Measurements from ENCODE around the gene CELSR1.

CELSR1 gene

GRCh38 chr22:46350121-46350520 lies 187.3 kb downstream of the CELSR1 start:
- Histone ChIP-seq H3K27ac (ENCODE audit: low read depth, low read length) (no peak overlapping the region), H3K9me2 (replicated peaks; ENCODE audit: control insufficient read depth, low read length) (no peaks in the 10 kb centered on the region), H3K36me3 (ENCODE audit: control insufficient read depth, low read length) (peaks cover 94% of the 10 kb centered on the region), H4K20me1 (ENCODE audit: control insufficient read depth, insufficient read depth, low read depth, low read length) (0 out of 2 replicates have a peak, but pooled peaks cover 4% of the 10 kb centered on the region), H3K79me2 (ENCODE audit: control insufficient read depth, low read length) (no peaks in the 10 kb centered on the region), H3K9me3 (ENCODE audit: control insufficient read depth, insufficient read depth, low read length) (no peaks in the 10 kb centered on the region), H3K4me2 (ENCODE audit: low read length) (no peak overlapping the region), H3K27me3 (ENCODE audit: control insufficient read depth, low read length) (no peaks in the 10 kb centered on the region), H3K4me1 (ENCODE audit: control insufficient read depth, low read length) (no peaks in the 10 kb centered on the region), H3K4me3 (ENCODE audit: low read length) (no peak overlapping the region), H3F3A (ENCODE audit: control insufficient read depth, insufficient read depth) (no peaks in the 10 kb centered on the region)
- no peak for TF ChIP-seq CTCF (IDR thresholded peaks at IDR 0.05; ENCODE audit: low read depth, low read length, poor library complexity, severe bottlenecking)

- Histone ChIP-seq H3K79me2 (ENCODE audit: control insufficient read depth, low read length) (no peaks in the 10 kb centered on the region), H3K4me1 (ENCODE audit: control insufficient read depth, low read length) (no peaks in the 10 kb centered on the region), H3K27me3 (ENCODE audit: control insufficient read depth, low read length) (no peaks in the 10 kb centered on the region), H3K36me3 (ENCODE audit: control insufficient read depth, low read length) (peaks cover 93% of the 10 kb centered on the region), H3F3A (ENCODE audit: control insufficient read depth, insufficient read depth) (no peaks in the 10 kb centered on the region), H3K27ac (ENCODE audit: low read depth, low read length) (no peak overlapping the region), H3K4me2 (ENCODE audit: low read length) (no peak overlapping the region), H3K9me3 (ENCODE audit: control insufficient read depth, insufficient read depth, low read length) (no peaks in the 10 kb centered on the region), H4K20me1 (ENCODE audit: control insufficient read depth, insufficient read depth, low read depth, low read length) (0 out of 2 replicates have a peak, but pooled peaks cover 4% of the 10 kb centered on the region), H3K9me2 (replicated peaks; ENCODE audit: control insufficient read depth, low read length) (no peaks in the 10 kb centered on the region), H3K4me3 (ENCODE audit: low read length) (no peak overlapping the region)
- no peak for TF ChIP-seq EZH2phosphoT487 (IDR thresholded peaks at IDR 0.05; ENCODE audit: borderline replicate concordance, low read length)
Observed at GRCh38 chr22:46349681-46350080, 187.7 kb downstream of the CELSR1 start.

GRCh38 chr22:46349238-46349637 lies 188.2 kb downstream of the CELSR1 start:
- Histone ChIP-seq H3K79me2 (ENCODE audit: control insufficient read depth, low read length) (0 out of 2 replicates have a peak, but pooled peaks cover 3% of the 10 kb centered on the region), H3K27ac (ENCODE audit: low read depth, low read length) (no peak overlapping the region), H3K4me2 (ENCODE audit: low read length) (no peak overlapping the region), H3K36me3 (ENCODE audit: control insufficient read depth, low read length) (peaks cover 93% of the 10 kb centered on the region), H3K9me2 (replicated peaks; ENCODE audit: control insufficient read depth, low read length) (no peaks in the 10 kb centered on the region), H3K4me3 (ENCODE audit: low read length) (no peak overlapping the region), H4K20me1 (ENCODE audit: control insufficient read depth, insufficient read depth, low read depth, low read length) (0 out of 2 replicates have a peak, but pooled peaks cover 4% of the 10 kb centered on the region), H3K9me3 (ENCODE audit: control insufficient read depth, insufficient read depth, low read length) (no peaks in the 10 kb centered on the region), H3K4me1 (ENCODE audit: control insufficient read depth, low read length) (no peaks in the 10 kb centered on the region), H3F3A (ENCODE audit: control insufficient read depth, insufficient read depth) (no peaks in the 10 kb centered on the region), H3K27me3 (ENCODE audit: control insufficient read depth, low read length) (no peaks in the 10 kb centered on the region)
- no peak for TF ChIP-seq EZH2phosphoT487 (IDR thresholded peaks at IDR 0.05; ENCODE audit: borderline replicate concordance, low read length)
- no peak for TF ChIP-seq CTCF (IDR thresholded peaks at IDR 0.05; ENCODE audit: low read depth, low read length, poor library complexity, severe bottlenecking)

- H3F3A ChIP-seq (ENCODE audit: control insufficient read depth, insufficient read depth) = no peaks in the 10 kb centered on the region
- H3K9me2 ChIP-seq (replicated peaks; ENCODE audit: control insufficient read depth, low read length) = no peaks in the 10 kb centered on the region
- no peak overlapping the region for H3K4me3 ChIP-seq (ENCODE audit: low read length)
- 0 out of 2 replicates have a peak, but pooled peaks cover 4% of the 10 kb centered on the region for H4K20me1 ChIP-seq (ENCODE audit: control insufficient read depth, insufficient read depth, low read depth, low read length)
- no peaks in the 10 kb centered on the region for H3K4me1 ChIP-seq (ENCODE audit: control insufficient read depth, low read length)
- no peak overlapping the region for H3K4me2 ChIP-seq (ENCODE audit: low read length)
- no peaks in the 10 kb centered on the region for H3K27me3 ChIP-seq (ENCODE audit: control insufficient read depth, low read length)
- H3K27ac ChIP-seq (ENCODE audit: low read depth, low read length) = no peak overlapping the region
- TF ChIP-seq EZH2phosphoT487 (IDR thresholded peaks at IDR 0.05; ENCODE audit: borderline replicate concordance, low read length) (no peak), CTCF (IDR thresholded peaks at IDR 0.05; ENCODE audit: low read depth, low read length, poor library complexity, severe bottlenecking) (no peak)
- 0 out of 2 replicates have a peak, but pooled peaks cover 3% of the 10 kb centered on the region for H3K79me2 ChIP-seq (ENCODE audit: control insufficient read depth, low read length)
- peaks cover 95% of the 10 kb centered on the region for H3K36me3 ChIP-seq (ENCODE audit: control insufficient read depth, low read length)
- H3K9me3 ChIP-seq (ENCODE audit: control insufficient read depth, insufficient read depth, low read length) = no peaks in the 10 kb centered on the region
Observed at GRCh38 chr22:46348099-46348695, 189.2 kb downstream of the CELSR1 start.

Data from DOHH2 (cell line).